Peyer's patch (tissue), 4 donors: ENCODE results near the gene SCARF2.

Experiments used
- POLR2A ChIP-seq, 2 donors: fragments of 450-650 bp; IDR thresholded peaks; one replicate each; pipeline ENCODE4 v1.5.1; 2017; ENCODE audit warnings: antibody characterized with exemption in 2 of 2, mild to moderate bottlenecking in 2 of 2, moderate library complexity in 2 of 2
- TF ChIP-seq, protein P1 (sequence below), 6 experiments: fragments of 450-650 bp in 4 of 6; fragments of 200-600 bp in 2 of 6; sonication (generic) in 1 of 6; IDR thresholded peaks; one replicate each; pipeline ENCODE4 v1.5.1; 2017 to 2019; ENCODE audit warnings: antibody characterized with exemption in 6 of 6, mild to moderate bottlenecking in 3 of 6, moderate library complexity in 1 of 6

DNA sequence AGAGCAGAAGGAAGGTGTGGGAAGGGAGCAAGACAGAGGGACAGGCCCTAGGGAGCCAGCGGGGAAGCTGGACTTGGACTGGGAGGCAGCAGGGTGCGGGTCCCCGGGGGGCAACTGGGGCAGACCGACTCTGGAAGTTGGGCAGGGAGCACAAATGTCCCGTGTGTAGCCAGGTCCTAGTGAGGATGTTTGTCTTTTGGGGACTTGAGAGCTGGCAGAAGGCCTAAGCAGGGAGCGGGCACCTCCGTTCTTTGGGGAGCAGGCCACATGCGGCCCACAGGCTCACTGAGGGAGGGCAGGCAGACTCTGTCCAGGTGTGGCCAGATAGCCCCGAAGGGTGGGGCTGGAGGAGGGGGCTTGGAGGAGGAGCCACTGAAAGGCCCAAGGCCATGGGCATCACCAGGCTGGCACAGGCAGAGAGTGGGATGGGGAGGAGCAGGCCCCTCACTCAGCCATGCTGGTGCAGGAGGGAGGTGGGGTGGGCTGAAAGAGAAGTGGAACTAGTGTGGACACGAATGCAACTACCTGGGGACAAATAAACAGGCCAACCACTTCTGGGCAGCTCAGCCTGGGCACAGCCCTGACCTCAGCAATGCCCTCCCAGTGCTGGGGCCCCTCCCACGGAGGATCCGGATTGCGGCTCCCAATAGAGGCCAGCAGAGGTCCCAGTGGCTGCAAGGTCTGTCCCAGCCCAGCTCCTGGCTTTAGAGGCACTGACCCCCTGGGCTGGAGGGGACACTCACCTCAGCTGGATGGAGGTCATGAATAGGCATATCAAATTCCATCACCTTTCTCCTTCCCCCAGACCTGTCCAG, 1.3 kb upstream of the SCARF2 start:
- TF ChIP-seq POLR2A (IDR thresholded peaks at IDR 0.05): no peak
- TF ChIP-seq, protein P1, sequence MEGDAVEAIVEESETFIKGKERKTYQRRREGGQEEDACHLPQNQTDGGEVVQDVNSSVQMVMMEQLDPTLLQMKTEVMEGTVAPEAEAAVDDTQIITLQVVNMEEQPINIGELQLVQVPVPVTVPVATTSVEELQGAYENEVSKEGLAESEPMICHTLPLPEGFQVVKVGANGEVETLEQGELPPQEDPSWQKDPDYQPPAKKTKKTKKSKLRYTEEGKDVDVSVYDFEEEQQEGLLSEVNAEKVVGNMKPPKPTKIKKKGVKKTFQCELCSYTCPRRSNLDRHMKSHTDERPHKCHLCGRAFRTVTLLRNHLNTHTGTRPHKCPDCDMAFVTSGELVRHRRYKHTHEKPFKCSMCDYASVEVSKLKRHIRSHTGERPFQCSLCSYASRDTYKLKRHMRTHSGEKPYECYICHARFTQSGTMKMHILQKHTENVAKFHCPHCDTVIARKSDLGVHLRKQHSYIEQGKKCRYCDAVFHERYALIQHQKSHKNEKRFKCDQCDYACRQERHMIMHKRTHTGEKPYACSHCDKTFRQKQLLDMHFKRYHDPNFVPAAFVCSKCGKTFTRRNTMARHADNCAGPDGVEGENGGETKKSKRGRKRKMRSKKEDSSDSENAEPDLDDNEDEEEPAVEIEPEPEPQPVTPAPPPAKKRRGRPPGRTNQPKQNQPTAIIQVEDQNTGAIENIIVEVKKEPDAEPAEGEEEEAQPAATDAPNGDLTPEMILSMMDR (IDR thresholded peaks at IDR 0.05): no peak
